Activated T-helper 1 cell treated with Interleukin-2 at 50 U/mL for 16 hours (primary cell): Measurements from ENCODE around the gene GALNT9.
"Not testable (repeated sequence)": the region's sequence is repeated elsewhere in the genome, so short reads cannot be mapped to it uniquely, and the experiment has no call there.

Experiments used
- DNase-seq: peaks from one replicate; pipeline ENCODE4 v3.0.0-alpha.2; 2020; ENCODE audit warnings: low read depth

Gene GALNT9

GRCh38 chr12:132229193-132229760 lies 100.1 kb downstream of the GALNT9 start:
- no peak for DNase-seq

DNA sequence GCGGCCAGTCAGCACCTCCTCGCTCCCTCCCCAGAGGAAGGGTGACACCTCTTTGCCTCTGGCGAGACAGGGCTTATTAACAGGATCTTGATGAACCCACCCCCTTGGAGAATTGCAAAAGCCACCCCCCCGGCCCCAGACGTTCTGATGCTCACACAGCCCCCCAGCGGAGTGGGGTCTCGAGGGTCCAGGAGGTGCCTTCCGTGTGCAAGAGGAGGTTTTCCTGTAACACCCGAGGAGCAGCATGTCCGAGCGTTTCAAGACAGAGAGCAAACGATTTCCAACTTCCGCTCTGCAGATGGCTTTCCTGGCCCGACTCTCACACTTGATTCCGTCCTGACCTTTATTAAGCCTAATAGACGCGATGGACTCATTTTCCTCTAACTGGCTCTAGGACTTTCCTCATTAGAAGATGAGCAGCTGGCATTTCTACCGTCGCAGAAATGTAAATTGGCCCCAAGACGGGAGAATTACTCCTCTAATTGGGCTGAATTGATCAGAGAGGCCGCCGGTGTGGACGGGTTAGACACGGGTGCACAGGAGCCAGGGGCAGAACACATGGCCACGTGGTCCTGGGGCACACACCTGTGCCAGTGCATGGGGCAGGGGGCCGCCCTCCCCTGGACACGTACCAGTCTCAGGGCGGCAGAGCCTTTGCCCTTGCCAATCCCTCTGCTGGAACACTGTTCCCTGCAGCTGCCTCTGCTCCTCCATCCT lies 100.8 kb downstream of the GALNT9 start:
- DNase-seq: no peak

GRCh38 chr12:132227782-132228475 lies 101.5 kb downstream of the GALNT9 start:
- no peak for DNase-seq

GRCh38 chr12:132227118-132227517 lies 102.3 kb downstream of the GALNT9 start:
- no peak for DNase-seq

- DNase-seq: no peak
These were observed 102.8 kb downstream of the GALNT9 start for GRCh38 chr12:132226604-132227003.

DNA sequence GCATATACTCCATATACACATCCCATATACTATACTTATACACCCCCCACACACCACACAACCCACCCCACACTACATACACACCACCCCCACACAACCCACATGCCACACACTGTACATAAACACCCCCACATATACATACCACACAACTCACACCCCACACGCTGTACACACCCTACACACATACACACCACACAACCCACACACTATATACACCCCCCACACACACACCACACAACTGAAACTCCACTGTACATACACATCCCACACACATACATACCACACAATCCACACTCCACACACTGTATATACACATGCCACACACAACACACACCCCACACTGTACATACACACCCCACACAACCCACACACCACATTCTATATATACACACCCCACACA lies 104.2 kb downstream of the GALNT9 start:
- DNase-seq: no peak

DNA sequence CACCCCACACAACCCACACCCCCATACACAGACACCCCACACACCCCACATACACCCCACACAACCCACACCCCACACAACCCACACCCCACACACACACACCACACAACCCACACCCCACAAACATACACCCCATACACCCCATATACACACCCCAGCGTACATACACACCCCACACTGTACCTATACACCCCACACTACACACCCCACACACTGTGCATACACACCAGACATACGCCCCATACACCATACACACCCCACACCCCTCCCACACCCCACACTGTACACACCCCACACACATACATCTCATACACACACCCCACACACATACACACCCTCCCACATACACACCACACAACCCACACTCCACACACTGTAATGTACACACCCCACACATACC lies 104.9 kb downstream of the GALNT9 start:
- DNase-seq: no peak

GRCh38 chr12:132222808-132223173 lies 106.6 kb downstream of the GALNT9 start:
- no peak for DNase-seq

DNA sequence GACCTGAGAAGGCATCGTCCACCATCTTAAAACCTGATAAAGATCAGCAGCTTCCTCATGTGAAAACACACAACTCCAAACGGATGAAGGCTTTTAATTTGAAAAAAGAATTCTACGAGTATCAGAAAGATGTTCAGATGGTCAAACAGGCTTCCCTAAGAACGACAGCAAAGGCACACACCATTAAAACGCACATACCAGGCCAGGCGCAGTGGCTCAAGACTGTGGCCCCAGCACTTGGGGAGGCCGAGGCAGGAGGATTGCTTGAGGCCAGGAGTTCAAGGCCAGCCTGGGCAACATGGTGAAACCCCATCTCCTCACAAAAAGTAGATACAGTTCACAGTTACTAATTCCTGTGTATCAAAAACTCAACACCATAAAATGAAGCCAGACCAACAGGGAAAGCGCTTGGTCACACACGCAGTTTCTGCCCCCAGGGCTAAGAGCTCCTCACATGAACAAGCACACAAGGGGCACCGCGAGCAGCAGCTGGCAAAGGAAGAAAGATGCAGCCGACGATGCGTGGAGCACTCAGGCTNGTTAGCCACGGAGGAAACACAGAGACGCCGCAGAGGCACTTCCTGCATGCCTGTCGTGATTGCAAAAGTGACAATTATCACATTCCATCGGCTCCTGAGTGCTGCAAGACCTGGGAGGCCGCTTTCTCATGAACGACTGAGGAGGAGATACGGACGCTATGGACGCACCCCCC lies 107.1 kb downstream of the GALNT9 start:
- peak; percentile 28 for DNase-seq

- not testable (repeated sequence) for DNase-seq
These were observed 109.6 kb downstream of the GALNT9 start for GRCh38 chr12:132219761-132220160.

DNA sequence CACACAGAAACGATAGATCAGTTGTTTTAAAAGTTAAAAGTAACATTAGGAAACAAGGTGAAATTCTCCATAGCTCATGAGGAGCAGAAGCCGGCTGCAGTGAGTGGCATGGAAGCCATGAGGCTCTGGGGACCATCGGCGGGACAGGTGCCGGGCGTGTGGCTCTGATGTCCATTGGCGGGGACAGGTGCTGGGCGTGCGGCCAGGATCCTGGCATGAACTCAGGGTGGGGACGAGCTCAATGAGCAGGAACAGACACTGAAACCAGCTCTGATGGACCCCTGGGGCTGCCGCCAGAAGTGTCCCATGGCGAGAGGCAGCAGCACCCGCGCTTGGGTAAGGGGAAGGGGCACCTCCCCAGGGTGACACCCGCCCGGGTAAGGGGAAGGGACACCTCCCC lies 110.1 kb downstream of the GALNT9 start:
- DNase-seq: no peak

DNA sequence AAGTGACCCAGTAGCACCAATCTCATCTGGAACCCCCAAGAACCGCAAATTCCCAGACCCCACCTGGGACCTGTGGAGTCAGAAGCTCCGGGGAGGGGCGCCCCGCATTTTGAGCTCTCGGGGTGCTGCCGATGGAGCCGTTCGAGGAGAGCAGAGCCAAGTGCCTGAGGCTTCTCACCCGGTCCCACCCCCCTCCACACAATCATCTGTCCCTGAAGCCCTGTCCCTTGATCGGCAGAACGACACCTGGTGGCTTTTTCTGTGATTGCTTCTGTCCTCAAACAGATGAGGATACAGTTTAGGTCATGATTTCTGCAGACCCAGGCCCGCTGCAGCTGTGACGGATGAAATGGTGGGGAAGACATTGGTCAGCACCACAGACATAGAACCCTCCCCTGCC lies 110.5 kb downstream of the GALNT9 start:
- peak; percentile 24 for DNase-seq

DNA sequence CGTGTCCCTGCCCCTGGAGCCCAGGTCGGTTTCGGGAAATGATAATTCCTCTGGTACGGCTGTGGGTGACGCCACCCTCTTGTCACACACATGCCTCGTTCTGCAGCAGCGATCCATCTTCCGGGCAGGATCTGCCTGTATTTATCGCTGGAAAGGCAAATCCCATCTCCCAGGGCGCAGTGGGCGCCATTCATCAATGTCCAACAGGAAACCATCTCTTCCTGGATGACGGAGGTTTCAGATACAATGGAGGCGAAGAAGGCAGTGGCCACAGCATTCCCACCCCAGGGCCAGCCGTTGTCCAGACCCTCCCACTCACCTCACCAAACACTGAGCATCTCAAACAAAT lies 110.9 kb downstream of the GALNT9 start:
- no peak for DNase-seq

GRCh38 chr12:132217800-132218526 lies 111.4 kb downstream of the GALNT9 start:
- no peak for DNase-seq

DNA sequence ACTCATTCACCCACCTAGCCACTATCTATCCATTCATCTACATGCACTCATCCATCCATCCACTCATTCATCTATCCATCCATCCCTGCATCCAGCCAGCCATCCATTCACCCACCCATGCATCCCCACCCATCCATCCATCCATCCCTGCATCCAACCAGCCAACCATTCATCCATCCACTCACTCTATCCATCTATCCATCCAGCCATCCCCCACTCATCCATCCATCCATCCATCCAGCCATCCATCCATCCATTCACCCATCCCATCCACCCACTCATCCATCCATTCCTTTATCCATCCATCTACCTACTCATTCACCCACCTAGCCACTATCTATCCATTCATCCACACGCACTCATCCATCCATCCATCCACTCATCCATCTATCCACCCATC lies 112.0 kb downstream of the GALNT9 start:
- no peak for DNase-seq

- no peak for DNase-seq
These were observed 112.9 kb downstream of the GALNT9 start for GRCh38 chr12:132216354-132216987.

- DNase-seq: no peak
These were observed 113.9 kb downstream of the GALNT9 start for GRCh38 chr12:132215299-132215989.

GRCh38 chr12:132214891-132215290 lies 114.5 kb downstream of the GALNT9 start:
- no peak for DNase-seq

DNA sequence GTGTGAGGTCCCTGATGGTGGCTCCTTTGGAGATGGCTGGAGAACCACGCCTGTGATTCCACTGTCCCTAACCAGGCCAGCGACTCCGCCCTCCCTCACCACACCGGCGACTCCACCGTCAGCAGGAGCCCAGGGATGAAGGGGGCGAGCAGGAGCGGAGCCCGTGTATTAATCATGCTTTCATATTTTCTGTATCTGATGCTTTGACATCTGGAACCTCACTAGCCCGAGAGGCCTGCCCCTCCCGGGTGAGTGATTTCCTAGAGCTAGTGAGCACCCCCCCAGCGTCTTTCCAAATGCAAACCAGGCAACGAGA lies 115.3 kb downstream of the GALNT9 start:
- no peak for DNase-seq

DNA sequence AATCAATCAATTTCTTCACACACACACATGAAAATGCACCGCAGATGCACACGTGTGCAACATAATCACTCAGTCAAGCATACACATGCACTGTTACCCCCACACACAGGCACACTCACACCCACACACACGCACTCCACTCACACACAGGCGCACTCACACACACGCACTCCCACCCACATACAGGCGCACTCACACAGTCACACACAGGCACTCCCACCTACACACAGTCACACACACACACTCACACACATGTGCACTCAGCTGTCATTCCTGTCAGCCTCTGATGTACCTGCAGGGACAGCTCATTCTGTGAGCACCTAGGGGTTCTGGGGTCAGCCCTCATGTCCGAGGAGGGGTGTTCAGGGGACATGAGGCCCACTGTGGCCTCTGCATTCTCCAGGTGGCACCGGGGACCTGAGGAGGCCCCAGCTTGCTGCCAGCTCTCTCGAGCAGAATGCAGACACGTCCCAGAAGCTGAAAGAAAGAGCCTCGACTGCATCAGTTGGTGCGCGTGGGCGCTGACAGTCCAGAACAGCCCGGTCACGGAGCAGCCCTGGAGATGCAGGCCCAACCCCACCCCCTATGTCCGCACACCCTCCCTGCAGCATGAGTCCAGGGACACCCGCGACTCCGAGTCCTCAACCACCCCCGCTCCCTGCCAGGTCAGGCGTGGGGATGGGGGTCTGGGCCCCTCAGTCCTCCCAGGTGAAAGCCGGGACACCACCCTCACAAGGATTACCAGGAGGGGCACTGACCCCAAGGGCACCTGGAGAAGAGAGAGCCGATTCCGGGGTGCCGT lies 115.8 kb downstream of the GALNT9 start:
- DNase-seq: no peak

- no peak for DNase-seq
These were observed 117.6 kb downstream of the GALNT9 start for GRCh38 chr12:132211816-132212215.
